Chondrocyte (in vitro differentiated cells): ENCODE results near the gene CREB5. TPM values are rescaled to one million over a fixed set of nuclear protein-coding genes. Genes with fewer than 3 reads are reported as not detected.

Experiments used
- DNase-seq: peaks from one replicate; pipeline ENCODE4 v3.0.0; 2021; ENCODE audit warnings: mixed read lengths, low spot score
- H3K27ac Mint-ChIP-seq: one replicate; pipeline ENCODE4 v1.8.0; 2021; ENCODE audit warnings: mild to moderate bottlenecking, moderate library complexity, mixed read lengths; ENCODE audit not compliant: unreplicated experiment
- H3K27me3 Mint-ChIP-seq: 2 replicates; pipeline ENCODE4 v1.8.0; 2021; ENCODE audit warnings: low read depth, mixed read lengths
- H3K36me3 Mint-ChIP-seq: 2 replicates; pipeline ENCODE4 v1.8.0; 2021; ENCODE audit warnings: low read depth, mixed read lengths
- H3K4me1 Mint-ChIP-seq: 2 replicates; pipeline ENCODE4 v1.8.0; 2021; ENCODE audit warnings: low read depth, mild to moderate bottlenecking, mixed read lengths
- H3K4me3 Mint-ChIP-seq: one replicate; pipeline ENCODE4 v1.8.0; 2021; ENCODE audit warnings: mild to moderate bottlenecking, moderate library complexity, mixed read lengths; ENCODE audit not compliant: unreplicated experiment
- H3K9me3 Mint-ChIP-seq: 2 replicates; pipeline ENCODE4 v1.8.0; 2021; ENCODE audit warnings: low read depth, mixed read lengths
- total RNA-seq: library from RNA; stranded (reverse); gene quantifications from 3 replicates; pipeline ENCODE4 v1.2.1, GENCODE V29; 2021
- TF ChIP-seq, protein P1 (sequence below): fragments of 200-600 bp; sonication (generic); IDR thresholded peaks from 2 replicates; pipeline ENCODE4 v1.5.0; 2021; ENCODE audit warnings: antibody characterized with exemption, mild to moderate bottlenecking, moderate library complexity

The CREB5 gene
- total RNA-seq, 1 donor from 2014 or later, result 8.2 TPM

DNA sequence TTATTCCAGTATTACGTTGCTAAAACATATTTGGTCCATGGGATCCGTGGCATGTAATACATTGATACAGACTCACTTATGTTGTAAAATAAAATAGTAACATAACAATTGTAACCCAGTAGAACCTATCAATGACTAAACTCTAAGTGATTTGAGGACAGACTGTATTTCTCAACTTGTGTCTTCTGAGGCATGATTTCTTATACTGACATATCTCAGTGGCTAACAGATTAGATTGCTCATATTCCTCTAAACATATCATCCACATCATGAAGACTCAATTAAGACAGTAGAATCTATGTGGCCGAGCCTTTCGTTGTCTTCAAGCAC lies 72.3 kb downstream of the CREB5 start:
- Mint-ChIP-seq H3K4me3 (no peak overlapping the region), H3K27me3 (no peaks in the 10 kb centered on the region), H3K9me3 (no peaks in the 10 kb centered on the region), H3K27ac (no peak overlapping the region), H3K36me3 (peaks cover 3% of the 10 kb centered on the region), H3K4me1 (peaks cover 50% of the 10 kb centered on the region)
- no peak for DNase-seq
- TF ChIP-seq, protein P1, sequence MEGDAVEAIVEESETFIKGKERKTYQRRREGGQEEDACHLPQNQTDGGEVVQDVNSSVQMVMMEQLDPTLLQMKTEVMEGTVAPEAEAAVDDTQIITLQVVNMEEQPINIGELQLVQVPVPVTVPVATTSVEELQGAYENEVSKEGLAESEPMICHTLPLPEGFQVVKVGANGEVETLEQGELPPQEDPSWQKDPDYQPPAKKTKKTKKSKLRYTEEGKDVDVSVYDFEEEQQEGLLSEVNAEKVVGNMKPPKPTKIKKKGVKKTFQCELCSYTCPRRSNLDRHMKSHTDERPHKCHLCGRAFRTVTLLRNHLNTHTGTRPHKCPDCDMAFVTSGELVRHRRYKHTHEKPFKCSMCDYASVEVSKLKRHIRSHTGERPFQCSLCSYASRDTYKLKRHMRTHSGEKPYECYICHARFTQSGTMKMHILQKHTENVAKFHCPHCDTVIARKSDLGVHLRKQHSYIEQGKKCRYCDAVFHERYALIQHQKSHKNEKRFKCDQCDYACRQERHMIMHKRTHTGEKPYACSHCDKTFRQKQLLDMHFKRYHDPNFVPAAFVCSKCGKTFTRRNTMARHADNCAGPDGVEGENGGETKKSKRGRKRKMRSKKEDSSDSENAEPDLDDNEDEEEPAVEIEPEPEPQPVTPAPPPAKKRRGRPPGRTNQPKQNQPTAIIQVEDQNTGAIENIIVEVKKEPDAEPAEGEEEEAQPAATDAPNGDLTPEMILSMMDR, result no peak

DNA sequence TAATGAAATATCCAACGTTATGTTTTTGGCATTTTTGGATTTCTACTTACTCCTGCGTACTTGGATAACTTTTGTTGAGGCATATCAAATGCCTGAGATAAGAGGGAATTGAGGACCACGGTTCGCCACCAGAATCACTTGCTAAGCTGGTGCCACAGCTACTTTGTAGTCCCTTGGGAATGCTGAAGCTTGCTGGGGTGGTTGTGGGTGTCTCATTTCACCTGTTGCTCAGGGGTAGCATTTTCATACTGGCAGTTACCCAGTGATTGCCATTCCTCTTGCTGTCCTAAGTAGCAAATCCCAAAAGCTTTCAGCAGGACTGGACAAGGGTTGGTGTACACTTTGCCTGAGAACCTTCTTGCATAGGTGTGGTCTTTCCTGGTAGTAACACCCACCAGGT lies 75.2 kb downstream of the CREB5 start:
- no peak for DNase-seq
- TF ChIP-seq, protein P1, result no peak
- H3K9me3 Mint-ChIP-seq, result no peaks in the 10 kb centered on the region
- H3K4me1 Mint-ChIP-seq, result peaks cover 36% of the 10 kb centered on the region
- H3K27ac Mint-ChIP-seq, result no peak overlapping the region
- no peak overlapping the region for H3K4me3 Mint-ChIP-seq
- H3K36me3 Mint-ChIP-seq, result peaks cover 3% of the 10 kb centered on the region
- H3K27me3 Mint-ChIP-seq, result no peaks in the 10 kb centered on the region

DNA sequence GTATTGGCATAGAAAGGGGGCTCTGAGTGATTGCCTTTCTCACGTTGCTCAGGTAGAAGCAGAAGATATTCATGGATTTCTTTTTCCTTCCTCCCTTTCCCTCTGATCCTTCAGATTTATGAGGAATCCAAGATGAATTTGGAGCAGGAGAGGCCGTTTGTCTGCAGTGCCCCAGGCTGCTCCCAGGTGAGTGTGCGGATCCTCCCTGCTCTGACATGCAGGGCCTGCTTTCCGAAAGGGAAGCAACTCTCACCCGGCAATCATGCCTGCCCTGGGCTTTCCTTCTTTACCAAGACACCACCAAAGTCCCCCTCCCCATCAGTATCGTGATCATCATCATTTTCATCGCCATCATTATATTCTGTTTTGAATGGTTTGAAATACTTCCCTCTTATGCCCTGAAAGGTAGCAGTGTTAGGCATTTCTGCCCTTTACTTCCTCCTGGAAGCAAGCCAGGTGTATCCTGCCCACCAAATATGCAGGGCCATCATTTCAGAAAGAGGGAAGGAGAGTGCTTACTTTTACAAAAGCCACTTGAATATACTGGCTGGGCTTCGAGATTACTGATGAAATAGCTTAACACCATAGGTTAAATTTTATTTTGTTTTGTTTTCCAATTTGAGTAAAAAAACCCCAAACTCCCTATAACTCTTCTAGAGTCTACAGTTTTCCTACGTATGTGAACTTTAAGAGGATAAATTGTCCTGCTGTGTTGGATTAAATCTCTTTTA lies 75.9 kb downstream of the CREB5 start:
- peaks cover 29% of the 10 kb centered on the region for H3K4me1 Mint-ChIP-seq
- H3K36me3 Mint-ChIP-seq, result peaks cover 3% of the 10 kb centered on the region
- DNase-seq, result no peak
- H3K9me3 Mint-ChIP-seq, result no peaks in the 10 kb centered on the region
- TF ChIP-seq, protein P1, result no peak
- H3K4me3 Mint-ChIP-seq, result no peak overlapping the region
- no peaks in the 10 kb centered on the region for H3K27me3 Mint-ChIP-seq
- peak overlapping the region; percentile 74 for H3K27ac Mint-ChIP-seq

DNA sequence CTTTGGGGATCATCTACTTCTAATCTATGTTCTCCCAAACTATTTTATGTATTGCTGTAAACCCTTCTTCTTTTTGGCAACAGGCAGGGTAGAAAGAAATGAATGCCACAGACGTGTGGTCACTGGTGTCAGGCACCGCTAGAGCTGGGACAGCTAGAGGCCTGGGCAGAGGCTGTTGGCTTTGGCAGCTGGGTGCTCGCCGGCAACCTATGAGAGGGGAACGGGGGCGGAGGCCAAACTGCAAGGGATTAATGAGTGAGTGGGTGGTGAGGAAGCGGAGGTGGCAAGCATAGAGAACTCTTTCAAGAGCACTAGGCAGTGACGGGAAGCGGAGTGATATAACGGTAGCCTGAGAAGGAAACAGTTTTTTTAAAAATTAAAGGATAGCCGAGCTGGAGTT lies 78.5 kb downstream of the CREB5 start:
- no peak for DNase-seq
- TF ChIP-seq, protein P1, result no peak
- H3K9me3 Mint-ChIP-seq, result no peaks in the 10 kb centered on the region
- no peak overlapping the region for H3K27ac Mint-ChIP-seq
- no peaks in the 10 kb centered on the region for H3K27me3 Mint-ChIP-seq
- H3K36me3 Mint-ChIP-seq, result peaks cover 3% of the 10 kb centered on the region
- peaks cover 25% of the 10 kb centered on the region for H3K4me1 Mint-ChIP-seq
- H3K4me3 Mint-ChIP-seq, result no peak overlapping the region

DNA sequence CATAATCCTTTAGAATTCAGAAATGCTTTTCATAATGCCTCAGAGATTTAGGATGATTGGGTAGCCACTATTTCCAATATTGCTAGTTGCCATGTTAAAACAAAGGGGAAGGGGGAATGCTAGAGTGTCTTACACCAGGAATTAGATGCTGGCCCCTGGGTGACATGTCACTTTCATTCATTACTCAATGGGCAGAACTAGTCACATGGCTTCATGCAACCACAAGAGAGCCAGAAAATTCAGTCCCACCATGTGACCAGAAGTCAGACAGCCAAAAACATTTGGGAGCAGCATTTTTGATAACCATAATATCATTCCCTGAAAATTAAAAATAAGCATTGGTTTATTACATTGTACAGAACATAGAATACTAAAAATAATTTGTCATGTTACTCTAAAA lies 81.2 kb downstream of the CREB5 start:
- Mint-ChIP-seq H3K9me3 (no peaks in the 10 kb centered on the region), H3K36me3 (peaks cover 3% of the 10 kb centered on the region), H3K27ac (no peak overlapping the region), H3K4me3 (no peak overlapping the region), H3K27me3 (no peaks in the 10 kb centered on the region), H3K4me1 (peaks cover 18% of the 10 kb centered on the region)
- TF ChIP-seq, protein P1, result no peak
- no peak for DNase-seq
